ENCODE results near the gene CTNNA2.

CTNNA2 gene

DNA sequence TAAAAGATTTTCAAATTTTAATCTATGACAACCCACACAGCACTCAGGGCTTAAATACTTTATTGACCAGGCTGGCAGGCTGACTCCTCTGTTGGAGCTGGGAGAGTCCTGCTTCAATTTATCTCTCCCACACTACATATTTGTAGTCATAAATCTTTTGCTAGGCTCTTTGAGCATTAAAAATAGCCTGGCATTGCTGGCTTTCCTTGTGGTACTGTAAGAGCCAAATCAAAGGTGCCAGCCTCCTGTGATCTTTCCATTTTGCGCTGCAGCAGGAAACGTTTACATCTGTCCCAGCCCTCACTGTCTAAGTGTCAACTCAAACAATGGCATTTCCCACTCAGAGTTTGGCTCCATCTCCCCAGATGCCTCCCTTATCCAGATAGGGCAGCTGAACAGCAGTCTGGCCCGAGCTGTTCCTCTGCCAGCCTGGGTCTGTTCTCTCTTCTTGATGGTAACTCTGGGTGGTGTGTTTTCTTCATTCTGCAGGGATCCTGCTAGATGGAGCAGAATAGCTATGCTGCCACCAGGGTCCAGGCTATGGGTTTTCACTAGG, 729.6 kb downstream of the CTNNA2 start:
- no peak for DNase-seq

- no peak for DNase-seq
Observed at GRCh38 chr2:80244905-80245584, 732.2 kb downstream of the CTNNA2 start.

DNA sequence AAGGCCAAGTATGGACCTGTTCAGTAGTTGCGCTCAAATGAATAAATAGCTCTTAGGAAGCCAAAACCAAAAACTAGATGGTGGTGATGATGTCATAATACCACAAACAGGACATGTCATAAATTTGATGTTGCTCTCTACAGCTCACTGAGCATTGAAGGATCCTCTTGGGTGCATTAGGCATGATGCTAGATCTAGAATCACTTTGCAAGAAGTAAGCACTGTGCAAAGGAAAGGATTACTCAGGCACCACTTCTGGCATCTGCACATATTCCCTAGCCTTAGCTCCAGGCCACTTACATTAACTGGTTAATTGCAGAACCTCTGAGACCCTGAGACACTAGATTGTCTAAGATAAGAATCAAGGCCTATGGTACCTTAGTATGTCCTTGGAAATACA, 733.7 kb downstream of the CTNNA2 start:
- DNase-seq: no peak

DNA sequence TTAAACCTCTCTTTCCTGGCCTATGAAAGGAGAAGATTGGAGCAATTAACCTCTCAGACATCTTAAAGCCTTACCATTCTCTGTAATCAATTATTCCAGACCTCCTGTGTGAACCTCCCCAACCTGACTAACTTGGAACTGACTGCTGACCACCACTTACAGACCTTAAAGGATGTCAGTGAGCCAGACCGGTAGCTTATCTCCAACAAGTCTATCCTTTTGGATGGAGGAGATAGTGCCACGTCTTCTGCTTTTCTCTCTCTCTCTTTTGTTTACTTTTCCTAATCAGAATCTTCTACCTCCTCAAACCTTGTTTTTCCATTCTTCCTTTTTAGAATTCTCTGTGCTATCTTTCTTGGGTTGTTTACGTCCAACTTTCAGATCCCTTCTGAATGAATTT, 734.5 kb downstream of the CTNNA2 start:
- no peak for DNase-seq

DNA sequence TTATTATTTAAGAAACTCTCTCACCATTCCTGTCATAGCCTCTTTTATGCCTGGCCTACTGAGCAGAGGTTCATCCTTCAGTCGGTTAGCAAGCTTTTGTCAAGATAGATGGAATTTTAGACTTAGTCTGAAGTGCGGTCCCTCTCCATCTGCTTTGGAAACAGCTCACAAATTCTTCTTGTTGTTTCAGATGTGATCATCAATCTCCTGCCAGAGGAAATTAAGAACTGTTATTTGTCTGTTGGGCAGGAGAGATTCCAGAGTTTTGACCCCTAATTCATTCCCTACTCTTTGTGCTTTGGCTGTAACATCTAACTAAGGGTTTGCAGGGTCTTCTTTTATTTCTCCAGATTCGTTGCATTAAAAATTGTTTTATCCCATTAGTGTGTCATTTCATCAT, 735.3 kb downstream of the CTNNA2 start:
- no peak for DNase-seq

DNA sequence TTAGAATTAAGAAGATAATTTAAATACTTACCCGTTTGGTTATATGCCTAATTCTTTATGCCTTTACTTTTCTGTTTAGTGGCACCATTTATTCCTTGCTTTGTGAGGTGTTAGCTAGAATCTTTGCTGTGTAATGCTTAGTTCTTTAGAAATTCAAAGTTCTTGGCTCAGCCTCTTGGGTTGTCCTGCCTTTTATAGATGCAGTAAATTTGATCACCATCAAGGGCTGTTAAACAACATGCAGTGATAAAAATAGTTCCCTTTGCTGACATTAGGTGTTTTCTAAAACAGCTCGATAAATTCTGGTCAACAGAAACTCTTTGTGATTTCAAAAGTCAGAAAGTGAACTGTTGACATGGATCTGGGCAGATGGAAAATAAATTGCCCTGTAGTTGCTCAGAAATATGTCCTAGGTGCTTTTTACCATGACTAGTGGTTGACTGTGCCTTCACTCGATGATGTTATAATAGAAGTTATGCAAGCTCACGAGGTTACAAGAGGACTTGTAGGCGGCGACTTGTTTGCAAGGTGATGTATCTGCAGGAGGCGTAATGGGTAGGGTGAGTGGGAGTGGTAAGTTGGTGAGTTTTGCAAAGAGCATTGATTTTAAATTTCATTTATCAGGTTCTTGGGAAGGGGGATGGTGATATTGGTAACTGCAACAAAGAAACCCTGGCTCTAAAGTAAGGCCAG, 739.6 kb downstream of the CTNNA2 start:
- no peak for DNase-seq

DNA sequence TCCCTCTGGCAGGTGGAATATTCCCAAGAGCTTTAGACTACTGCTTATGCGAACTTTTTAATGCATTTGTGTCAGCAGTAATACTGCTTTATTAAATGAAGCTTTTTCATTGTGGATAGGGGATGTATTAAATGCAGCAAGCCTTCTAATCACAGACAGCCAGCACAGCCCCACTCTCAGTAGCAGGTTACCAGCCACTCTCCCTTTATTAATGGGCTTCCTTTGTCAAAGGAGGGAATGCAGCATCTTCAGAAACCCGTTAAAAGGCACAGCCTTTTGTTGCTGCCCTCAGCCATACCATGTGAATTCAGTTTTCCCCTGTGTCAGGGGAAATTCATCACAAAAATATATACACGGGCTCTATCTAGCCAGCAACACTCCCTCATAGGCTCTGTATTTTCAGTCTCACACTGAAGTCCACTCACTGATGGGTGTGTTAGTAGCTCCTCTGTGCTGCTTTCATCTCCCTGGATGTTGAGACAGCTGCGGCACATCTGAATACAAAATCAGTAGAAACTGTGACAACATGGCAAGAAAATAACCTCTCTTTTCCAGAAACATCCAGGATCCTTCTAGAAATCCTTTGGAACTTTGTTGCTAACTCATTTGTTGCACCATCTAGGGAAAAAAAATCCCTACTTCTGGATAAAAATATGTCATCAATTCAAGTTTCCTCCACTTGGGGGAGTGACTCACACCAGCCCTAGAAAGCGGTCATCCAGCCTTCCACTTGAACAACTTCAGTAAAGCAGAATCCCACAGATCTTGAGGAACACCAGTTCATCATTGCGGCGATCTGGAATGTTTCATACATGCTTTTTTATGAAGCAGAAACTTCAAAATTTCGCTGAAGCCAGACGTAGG, 743.3 kb downstream of the CTNNA2 start:
- DNase-seq: no peak

DNA sequence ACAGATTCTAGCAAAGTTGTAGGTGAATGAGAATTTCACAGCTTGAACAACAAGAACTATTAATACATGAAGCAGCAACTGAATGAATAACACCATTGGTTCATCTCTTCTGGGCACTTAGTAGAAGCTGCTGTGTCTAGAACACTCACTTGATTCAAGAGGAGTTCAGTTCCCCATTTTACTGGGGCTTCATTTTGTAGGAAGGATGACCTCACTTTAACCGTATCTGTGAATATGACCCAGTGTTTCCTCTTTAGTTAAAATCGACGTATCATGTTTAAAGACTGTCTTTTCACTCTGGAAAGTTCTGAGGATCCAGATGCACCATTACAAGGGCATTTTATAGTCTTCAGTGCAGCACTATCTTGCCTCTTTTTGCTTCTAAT, 743.9 kb downstream of the CTNNA2 start:
- DNase-seq: no peak

DNA sequence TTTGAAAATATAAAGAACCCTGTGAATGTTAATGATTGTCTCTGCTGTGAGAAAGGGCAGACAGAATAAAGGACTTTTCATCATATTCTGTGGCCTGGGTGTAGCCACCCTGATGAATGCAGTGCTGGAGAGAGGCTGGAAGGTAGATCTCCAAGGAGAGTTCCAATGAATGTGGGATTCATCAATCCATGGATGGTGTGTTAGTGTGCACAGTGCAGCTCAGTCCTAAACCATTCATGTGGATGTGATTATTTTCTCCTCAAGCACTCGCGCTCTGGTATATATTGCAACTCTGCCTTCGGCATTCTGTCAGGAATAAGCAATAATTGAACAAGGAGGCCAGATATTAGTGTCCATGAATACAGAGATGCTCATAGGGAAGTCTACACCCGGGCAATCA, 744.6 kb downstream of the CTNNA2 start:
- DNase-seq: no peak

DNA sequence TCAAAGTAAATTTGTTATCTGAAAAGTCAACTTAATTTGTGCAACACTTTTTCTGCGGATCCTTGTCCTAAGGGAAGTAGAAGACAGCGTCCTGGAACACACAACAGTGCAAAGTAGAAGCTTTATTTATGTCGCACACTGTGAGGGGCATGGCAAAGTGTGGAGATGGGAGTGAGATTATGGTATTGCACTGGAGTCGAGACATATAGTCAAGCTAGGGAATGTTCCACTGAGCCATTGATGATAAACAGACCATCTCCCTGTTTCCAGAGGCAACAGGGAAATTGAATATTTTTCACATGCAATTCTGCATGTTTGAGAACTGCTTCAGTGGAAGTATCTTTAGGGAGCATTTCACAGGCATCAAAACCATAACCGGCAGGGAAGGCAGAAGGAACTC, 745.5 kb downstream of the CTNNA2 start:
- no peak for DNase-seq

- no peak for DNase-seq
Observed at GRCh38 chr2:80258793-80259192, 745.9 kb downstream of the CTNNA2 start.

DNA sequence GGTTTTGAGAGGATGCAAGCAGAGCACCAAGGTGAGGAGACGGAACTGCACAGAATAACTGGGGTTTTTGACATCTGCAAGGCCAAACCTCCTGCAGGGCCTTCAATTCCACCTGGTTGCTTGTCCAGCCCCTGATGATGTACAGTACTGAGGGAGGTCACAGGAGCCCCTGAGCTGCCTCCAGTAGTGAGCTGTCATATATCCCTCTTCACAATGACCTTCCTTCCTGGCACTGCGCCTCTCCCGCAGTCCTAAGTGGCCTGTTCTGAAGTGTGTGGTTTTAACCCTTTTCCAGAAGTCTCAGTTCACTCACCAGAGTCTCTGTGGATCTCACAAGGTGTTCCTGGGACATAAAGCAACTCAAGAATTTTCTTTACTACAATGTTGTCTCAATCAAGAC, 746.4 kb downstream of the CTNNA2 start:
- no peak for DNase-seq

- no peak for DNase-seq
Observed at GRCh38 chr2:80266231-80266630, 753.4 kb downstream of the CTNNA2 start.

- DNase-seq: no peak
Observed at GRCh38 chr2:80269806-80270205, 757.0 kb downstream of the CTNNA2 start.

GRCh38 chr2:80280598-80280997, 767.7 kb downstream of the CTNNA2 start:
- no peak for DNase-seq

DNA sequence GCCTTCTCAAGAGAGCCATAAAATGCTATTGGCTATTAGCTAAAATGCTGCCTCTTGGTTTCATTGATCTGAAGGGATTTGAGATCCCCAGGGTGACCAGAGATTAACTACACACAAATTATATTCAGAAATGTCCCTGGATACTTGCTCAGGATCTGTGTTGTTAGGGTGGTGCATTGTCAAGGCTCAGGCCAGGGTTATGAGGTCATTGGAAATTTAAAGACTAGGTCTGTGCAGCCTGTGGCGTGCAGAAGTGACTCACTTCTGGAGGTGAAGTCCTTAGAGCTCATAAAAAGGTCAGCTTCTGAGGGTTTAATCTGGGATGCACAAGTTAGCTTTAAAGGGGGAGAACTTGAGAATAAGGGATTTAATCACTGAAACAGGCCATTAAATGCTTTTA, 768.2 kb downstream of the CTNNA2 start:
- no peak for DNase-seq

DNA sequence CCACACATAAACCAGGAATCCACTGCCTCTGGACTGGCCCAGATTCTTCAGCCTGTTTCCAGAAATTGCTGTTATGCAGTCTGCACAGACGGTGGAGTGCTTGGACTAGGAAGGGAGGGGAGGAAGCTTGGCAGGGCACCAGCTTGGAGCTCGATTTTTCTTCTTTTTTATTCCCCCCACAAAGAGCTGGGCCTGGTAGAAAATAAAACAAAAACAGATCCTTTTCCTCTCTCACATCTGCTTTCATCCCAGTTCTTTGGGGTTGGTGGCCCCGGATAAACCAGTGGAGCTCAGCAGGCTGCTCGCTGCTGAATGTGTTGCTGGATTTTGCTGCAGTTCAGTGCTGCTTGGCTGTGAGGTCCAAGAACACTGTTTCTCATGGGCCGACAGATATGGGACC, 775.7 kb downstream of the CTNNA2 start:
- no peak for DNase-seq

DNA sequence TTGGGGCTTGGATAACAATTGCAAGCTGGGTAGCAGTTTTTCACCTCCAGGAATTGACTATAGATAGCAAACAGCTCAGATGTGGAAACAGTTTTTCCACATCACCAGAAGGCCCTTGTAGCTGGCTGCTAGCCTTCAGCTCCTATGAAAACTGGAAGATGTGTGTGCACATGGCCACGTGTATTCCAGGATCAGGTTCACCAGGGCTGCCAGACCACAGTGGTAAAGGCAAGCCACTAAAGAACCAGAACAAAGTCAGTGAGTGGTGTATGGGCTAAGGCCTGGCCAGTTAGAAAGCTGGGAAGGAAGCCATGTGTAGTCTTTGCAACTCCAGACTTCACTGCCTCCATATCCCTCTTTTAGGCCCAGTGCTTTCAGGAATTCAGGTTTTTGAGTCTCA, 778.8 kb downstream of the CTNNA2 start:
- no peak for DNase-seq

DNA sequence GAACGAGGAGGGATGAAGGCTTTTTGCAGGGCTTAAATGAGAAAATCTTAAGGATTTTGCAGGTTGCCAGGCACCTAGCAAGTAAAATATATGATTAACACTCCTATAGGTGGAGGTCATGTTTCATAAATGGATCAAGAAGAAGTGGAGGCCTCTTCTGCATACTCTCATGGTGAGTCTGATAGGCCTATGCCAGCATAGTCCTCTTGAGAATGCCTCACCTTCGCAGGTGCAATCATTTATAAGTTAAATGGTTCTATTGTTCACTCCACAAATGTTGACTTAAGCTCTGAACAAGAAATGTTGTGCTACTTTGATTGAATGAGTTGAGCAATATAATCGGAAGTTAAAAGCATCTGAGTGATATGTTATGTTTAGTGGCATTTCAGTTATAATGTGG, 779.6 kb downstream of the CTNNA2 start:
- no peak for DNase-seq

DNA sequence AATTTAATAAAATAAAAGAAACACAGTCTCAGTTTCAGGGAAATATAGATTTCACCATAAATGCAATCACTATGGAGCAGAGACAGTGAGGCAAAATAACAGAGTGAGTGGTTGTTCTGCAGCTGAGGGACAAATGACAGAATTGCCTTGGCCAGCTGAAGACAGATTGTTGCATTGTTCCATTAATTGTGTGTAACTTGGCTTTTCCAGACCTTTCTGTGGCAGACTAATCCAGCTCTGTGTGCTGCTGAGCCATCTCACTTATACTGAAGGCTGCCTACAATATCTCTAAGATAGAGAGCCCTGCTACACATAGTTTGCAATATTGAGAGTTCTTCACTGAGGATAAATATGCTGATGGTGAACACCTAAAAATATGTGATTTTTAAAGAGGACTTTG, 780.2 kb downstream of the CTNNA2 start:
- DNase-seq: no peak

DNA sequence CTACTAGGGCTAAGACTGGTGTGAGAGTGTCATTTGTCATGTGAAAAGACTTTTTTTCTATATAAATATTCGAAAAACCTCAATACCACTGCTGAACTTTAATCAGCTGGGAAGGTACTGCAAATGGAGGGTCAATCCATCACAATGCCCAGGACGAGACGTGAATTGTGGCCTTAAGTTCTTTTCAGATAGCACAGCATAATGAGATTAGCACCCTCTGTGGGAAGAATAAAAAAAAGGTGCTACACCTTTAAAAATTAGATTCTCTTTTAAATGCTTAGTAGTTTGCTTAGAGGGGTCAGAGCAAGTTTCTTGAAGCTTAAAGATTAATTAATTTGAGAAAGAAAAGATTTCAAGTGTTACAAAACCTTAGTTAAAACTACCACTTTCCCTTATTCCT, 786.1 kb downstream of the CTNNA2 start:
- no peak for DNase-seq

- no peak for DNase-seq
Observed at GRCh38 chr2:80299661-80300060, 786.8 kb downstream of the CTNNA2 start.

- no peak for DNase-seq
Observed at GRCh38 chr2:80300346-80300745, 787.5 kb downstream of the CTNNA2 start.

- no peak for DNase-seq
Observed at GRCh38 chr2:80300954-80301353, 788.1 kb downstream of the CTNNA2 start.

Measured in NCI-H446 (cell line).